GM19043 (cell line): ENCODE measurements around the gene CLDN11.

ENCODE experiments used
- ATAC-seq: cut with Tn5 transposase; IDR thresholded peaks from one replicate; pipeline ENCODE4 v1.9.1; 2021; ENCODE audit warnings: low read depth; ENCODE audit not compliant: unreplicated experiment

CLDN11 gene

DNA sequence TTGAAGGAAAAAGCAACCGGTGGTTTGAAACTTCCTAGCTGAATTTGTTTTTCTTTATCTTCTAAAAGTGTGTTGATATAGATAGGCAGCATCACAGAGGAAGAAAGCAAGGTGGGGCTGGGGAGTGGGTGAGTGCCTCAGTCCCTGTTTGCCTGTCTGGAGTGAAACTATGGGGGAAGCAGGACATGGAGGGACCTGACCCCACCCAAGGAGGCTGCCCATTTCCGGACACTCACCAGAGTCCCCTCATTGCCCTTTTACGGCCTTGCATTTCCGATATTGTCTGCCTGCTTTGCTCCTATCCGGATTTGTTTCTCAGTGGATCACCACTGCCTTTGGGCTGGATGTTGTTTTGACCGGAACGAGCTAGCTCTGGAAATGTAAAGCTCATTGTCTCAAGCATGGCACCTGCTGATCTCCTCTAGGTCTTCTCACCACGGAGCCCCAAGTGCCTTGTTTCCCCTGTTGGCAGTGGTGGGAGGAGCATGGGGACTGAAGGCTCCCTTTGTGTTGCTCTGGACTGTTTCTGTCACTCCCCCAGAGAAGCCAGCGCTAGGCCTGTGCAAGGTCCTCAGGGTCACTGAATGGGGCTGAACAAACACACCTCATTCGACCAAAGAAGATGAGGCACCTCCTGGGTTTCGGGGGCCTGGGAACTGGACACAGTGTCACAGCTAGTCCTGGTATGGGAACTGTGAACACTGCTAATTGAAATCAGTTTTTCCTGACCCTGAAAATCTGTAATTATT, 7.0 kb downstream of the CLDN11 start:
- ATAC-seq, result no peak

GRCh38 chr3:170426240-170426797, 7.7 kb downstream of the CLDN11 start:
- ATAC-seq, result no peak

DNA sequence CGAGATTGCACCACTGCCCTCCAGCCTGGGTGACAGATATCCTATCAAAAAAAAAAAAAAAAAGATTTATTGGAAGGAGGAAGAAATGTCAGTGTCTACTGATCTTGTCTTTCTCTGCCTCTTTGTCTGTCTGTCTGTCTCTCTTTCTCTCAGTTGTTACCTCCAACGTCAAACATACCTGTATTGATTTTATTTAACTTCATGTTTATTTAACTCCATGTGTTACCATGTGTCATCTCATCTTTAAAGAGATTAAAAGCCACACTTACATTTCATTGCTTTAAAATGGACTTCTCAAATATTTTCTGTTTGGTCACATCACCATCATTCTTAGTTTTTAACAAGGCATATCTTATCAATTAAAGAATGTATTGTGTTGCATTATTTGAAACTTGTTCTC, 9.4 kb downstream of the CLDN11 start:
- ATAC-seq, result no peak

DNA sequence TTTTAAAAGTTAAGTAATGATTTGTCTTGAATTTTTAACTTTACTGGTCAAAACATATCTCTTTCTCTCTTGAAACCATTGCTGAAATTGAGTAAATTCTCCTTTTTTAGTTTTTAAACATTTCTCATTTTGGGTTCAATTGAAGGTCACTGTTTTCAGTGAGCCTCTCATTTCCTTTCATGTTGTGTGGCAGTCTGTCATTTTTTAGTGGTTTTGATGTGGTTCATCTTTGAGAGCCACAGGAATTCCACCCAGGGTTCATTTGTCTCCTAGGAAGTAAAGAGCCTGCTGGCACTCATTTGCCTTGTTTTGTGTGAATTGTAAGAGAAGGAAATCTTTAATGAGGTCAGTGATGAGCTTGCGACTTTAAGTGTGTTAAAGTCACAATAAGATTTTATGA, 10.4 kb downstream of the CLDN11 start:
- no peak for ATAC-seq

DNA sequence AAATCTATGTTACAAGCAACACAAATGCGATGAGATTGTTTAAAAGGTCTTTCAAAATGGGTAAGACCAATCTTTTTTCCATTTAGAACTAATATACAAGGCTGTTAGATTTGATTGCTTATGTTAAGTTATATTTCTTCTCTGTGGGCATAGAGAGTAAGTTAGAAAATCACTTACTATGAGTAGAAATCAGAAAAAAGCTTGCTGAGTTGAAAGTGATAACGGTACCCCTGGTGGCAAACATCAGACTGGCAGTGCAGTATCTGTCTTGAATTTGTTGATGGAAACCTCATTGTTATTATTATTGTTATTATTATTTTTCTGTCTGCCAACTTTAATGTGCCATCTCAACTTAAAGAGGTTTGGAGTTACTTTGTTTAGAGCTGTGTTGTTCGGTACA, 12.4 kb downstream of the CLDN11 start:
- ATAC-seq, result no peak

- no peak for ATAC-seq
Observed at GRCh38 chr3:170432416-170432815, 13.7 kb downstream of the CLDN11 start.

DNA sequence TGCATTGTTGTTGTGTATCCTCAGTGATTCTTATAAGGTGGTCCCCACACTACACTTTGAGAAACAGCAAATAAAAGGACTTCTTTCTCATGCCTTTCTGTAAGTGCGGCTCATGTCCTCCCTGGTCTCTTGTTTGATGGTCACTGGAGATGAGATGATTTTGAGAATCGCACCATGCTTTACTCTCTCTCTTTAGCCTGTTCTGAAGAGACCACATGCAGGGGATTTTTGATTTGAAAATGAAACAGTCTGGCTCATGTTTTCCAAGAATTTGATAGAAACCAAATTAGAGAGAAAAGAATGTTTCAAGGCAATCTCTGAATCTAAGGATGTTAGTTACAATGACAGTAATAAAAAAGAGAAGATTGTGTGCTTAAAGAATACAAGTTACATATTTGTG, 18.0 kb downstream of the CLDN11 start:
- no peak for ATAC-seq

DNA sequence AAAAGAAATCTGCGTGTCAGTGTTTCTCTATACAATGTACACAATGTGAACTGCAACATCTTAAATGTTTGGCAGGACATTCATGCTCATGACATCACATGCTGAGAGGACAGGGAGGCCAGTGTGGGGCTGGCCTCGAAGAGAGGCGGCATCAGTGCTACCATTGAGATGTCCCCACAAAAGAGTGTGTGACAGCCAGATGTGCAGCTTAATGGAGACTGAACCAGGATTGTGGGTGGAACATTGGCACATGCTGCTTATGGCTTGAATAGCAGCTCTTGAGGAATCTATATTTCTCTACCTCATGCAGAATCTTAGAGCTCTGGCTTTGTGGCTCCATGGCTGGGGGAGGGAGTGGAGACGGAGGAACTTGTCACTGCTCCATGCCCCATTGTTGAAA, 18.5 kb downstream of the CLDN11 start:
- ATAC-seq, result no peak

DNA sequence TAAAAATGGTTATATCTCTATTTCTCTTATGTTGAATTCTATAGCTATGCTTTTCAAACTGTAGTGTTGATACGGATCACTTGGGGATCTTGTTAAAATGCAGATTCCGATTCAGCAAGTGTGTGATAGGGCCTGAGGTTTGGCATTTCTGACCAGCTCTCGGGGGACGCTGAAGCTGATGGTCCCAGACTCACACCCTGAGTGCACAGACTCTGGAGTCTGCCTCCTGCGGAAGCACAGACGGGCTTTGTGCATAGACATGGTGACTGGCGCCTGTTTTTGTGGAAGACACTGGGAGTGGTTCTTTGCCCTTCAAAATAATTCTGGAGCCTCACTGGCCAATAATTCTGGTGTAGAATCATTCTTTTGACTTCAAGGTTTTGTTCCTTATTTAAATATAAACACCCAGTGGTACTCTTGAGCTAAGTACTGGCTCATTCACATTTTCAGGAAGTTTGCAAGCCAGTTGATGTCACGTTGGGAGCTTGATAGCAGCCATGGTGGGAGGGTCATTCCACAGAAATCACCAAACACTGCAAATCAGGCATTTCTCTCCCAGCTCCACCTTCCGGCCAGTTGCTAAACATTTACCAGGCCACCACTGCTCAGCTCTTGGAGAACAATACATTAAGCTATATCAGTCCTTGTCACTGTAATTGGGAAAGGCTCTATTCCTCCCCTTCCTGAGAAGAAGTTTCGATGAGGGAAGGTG, 19.2 kb downstream of the CLDN11 start:
- ATAC-seq, result no peak

DNA sequence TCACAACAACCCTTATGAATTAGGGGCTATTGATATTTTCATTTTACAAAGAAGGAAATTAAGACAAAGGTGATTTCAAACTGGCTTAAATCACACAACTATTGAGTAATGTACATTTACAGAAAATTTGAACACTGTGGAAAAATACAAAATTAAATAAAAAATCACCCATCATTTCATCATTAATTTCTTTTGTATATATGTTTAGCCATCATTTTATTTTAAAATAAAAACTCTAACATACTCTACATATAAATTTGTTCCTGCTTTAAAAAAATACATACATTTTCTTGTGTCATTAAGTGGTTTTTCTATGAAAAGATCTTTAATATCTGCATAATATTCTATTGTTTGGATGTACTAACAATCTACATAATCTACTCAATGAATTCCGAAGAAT, 20.2 kb downstream of the CLDN11 start:
- ATAC-seq, result no peak

DNA sequence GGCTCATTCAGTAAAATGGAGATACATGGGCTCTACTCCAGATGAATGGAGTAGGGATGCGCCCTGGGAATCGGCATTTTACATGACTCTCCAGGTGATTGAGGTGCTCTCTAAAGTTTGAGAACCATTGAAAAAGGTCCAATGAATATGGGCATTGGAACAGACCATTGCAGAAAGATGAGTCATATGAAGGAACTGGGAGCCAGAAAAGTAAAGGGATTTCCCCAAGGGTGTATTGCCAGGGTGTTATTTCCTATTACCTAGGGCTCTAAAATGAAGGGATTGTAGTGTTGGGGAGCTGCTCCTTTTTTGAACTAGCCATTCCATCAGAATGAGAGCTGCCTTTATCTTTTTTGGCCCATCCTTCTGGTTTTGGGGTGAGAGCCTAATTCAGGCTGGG, 21.7 kb downstream of the CLDN11 start:
- ATAC-seq, result no peak

DNA sequence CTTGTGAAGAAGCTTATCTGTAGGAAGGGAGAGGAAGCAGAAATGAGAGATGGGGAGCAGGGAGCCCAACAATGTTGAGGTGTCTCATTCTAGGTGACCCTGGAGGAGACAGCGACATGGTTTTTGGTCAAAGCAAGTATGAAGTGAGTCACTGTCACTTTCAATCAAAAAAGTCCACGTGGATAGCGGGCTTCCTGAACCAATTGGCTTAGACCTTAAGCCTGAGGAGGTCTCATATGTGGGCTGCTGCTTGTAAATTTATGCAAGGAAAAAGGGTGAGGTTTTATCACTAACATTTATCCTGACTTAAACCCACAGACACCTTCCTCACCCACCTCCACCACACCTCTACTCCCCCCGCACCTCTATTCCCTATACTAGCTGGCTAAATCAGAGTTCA, 22.7 kb downstream of the CLDN11 start:
- no peak for ATAC-seq

GRCh38 chr3:170442947-170443346, 24.3 kb downstream of the CLDN11 start:
- no peak for ATAC-seq

DNA sequence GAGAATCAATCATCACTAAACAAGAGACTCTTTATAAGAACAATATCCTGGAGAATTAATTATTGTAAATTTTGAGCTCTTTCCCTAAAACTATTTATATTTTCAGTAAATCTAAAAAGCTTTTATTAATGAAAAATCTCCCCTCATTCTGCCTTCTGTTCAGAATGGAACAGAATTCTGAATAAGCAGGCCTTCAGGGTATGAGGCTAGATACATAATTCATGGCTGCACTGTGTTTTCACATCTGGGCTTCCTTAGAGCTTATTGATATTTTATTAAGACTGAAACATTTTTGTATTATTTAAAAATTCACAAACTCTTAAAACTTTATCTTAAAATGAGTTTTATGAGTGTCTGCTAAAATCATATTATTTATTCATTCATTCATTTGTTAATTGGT, 24.8 kb downstream of the CLDN11 start:
- no peak for ATAC-seq

GRCh38 chr3:170448584-170448983, 29.9 kb downstream of the CLDN11 start:
- no peak for ATAC-seq

- ATAC-seq, result no peak
Observed at GRCh38 chr3:170450039-170450438, 31.4 kb downstream of the CLDN11 start.

DNA sequence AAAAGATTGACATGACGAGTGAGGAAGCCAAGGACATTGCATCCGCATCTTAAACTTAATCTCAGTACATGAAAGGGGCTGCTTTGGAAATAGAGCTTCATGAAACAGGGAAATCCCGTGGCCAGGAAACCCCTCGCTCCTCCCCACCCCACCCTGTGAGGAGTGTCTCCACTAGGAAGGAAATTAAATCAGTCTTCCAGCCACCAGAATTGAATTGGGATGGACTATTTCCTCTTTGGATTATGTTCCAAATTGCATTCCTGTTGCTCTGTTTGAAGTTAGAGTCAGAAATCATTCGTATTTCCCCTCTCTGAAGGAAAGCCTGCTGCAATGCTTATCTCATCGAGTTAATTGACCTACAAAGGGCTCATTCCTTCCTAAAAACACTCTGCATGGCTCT, 35.8 kb downstream of the CLDN11 start:
- ATAC-seq, result no peak

DNA sequence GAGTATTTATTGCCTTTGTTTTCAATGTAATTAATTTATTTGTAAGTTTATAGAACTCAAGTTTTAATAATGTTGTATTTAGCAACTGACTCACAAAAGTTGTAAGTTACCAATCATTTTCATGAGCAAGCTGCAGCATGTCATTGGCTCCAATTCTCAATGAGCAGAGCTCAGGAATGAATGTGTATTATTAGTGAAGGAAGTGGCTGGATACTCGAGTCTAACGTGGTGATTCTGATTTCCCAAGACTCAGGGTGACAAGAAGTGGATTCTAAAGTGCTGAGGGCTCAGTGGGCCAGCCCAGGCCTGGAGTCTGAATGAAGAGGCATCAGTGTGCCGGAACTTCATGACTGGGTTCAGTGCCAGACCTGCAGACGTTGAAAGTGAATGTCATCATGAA, 39.6 kb downstream of the CLDN11 start:
- ATAC-seq, result no peak

DNA sequence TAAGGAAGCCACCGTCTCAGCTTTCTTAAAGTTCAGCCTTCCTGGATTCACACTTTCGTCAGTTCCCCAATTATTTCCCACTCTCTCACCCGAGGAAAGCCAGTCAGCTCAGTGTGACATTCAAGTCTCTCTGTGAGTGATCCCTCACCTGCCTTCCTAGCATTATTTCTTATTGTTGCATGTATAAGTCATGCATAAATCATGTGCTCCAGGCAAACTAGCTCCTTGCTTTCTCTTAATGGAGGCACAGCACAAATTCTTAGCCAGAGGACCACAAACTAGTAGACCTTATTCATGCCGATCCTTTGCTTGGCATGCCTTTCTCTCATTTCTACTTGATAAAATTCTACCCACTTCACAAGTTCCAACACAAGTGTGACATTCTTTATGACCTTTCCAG, 44.3 kb downstream of the CLDN11 start:
- no peak for ATAC-seq

DNA sequence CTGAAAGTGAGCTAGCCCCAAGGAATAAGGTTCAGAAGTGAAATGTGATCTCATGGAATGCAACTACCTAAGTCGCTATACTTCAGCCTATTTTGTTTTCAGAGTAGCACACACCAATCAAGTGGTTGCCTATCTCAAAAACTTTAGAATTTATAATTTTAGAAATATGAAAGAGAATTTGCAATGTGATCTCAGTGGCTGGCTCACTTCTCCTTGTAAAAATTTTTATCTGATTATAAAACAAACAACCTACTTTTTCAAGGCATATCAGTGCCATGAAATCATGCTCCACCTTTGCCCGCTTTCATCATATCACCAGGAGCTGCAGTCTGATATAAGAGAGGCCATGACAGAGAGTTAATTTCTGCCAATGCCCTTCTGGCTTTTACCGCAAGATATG, 47.3 kb downstream of the CLDN11 start:
- no peak for ATAC-seq

- no peak for ATAC-seq
Observed at GRCh38 chr3:170467007-170467406, 48.3 kb downstream of the CLDN11 start.

- ATAC-seq, result no peak
Observed at GRCh38 chr3:170467571-170468147, 49.0 kb downstream of the CLDN11 start.
